Hematopoietic multipotent progenitor cell treated with erythropoietin and hydrocortisone succinate and interleukin-3 and kit ligand, for 15 days (in vitro differentiated cells): Measurements from ENCODE around the gene FBXO33.

ENCODE experiments used
- DNase-seq: peaks from one replicate; pipeline ENCODE4 v3.0.0-alpha.2; 2015; ENCODE audit warnings: low spot score

Gene FBXO33

GRCh38 chr14:39431416-39432178 lies 636 bp downstream of the FBXO33 start:
- DNase-seq = peak; percentile 38

- DNase-seq = peak; percentile 30
These were observed 1.3 kb downstream of the FBXO33 start for GRCh38 chr14:39430762-39431415.

GRCh38 chr14:39428118-39428517 lies 4.1 kb downstream of the FBXO33 start:
- DNase-seq = no peak

GRCh38 chr14:39426605-39427004 lies 5.6 kb downstream of the FBXO33 start:
- no peak for DNase-seq

- DNase-seq = no peak
These were observed 6.3 kb downstream of the FBXO33 start for GRCh38 chr14:39425947-39426346.

- no peak for DNase-seq
These were observed 8.4 kb downstream of the FBXO33 start for GRCh38 chr14:39423793-39424192.

- DNase-seq = no peak
These were observed 10.0 kb downstream of the FBXO33 start for GRCh38 chr14:39422243-39422642.

- no peak for DNase-seq
These were observed 13.0 kb downstream of the FBXO33 start for GRCh38 chr14:39419272-39419671.

GRCh38 chr14:39417014-39417413 lies 15.2 kb downstream of the FBXO33 start:
- peak; percentile 23 for DNase-seq

- DNase-seq = no peak
These were observed 16.2 kb downstream of the FBXO33 start for GRCh38 chr14:39416072-39416471.

GRCh38 chr14:39406560-39406959 lies 25.7 kb downstream of the FBXO33 start:
- DNase-seq = no peak

- DNase-seq = no peak
These were observed 33.9 kb downstream of the FBXO33 start for GRCh38 chr14:39398382-39398781.

GRCh38 chr14:39396448-39396847 lies 35.8 kb downstream of the FBXO33 start:
- DNase-seq = no peak

- no peak for DNase-seq
These were observed 36.5 kb downstream of the FBXO33 start for GRCh38 chr14:39395555-39396254.

- no peak for DNase-seq
These were observed 38.9 kb downstream of the FBXO33 start for GRCh38 chr14:39393289-39393688.

- no peak for DNase-seq
These were observed 48.1 kb downstream of the FBXO33 start for GRCh38 chr14:39384177-39384576.

- DNase-seq = no peak
These were observed 48.5 kb downstream of the FBXO33 start for GRCh38 chr14:39383741-39384140.

- DNase-seq = no peak
These were observed 49.1 kb downstream of the FBXO33 start for GRCh38 chr14:39383026-39383660.

- DNase-seq = no peak
These were observed 49.8 kb downstream of the FBXO33 start for GRCh38 chr14:39382463-39382862.

- DNase-seq = no peak
These were observed 50.9 kb downstream of the FBXO33 start for GRCh38 chr14:39381366-39381765.

GRCh38 chr14:39376667-39377403 lies 55.4 kb downstream of the FBXO33 start:
- no peak for DNase-seq

- no peak for DNase-seq
These were observed 57.4 kb downstream of the FBXO33 start for GRCh38 chr14:39374851-39375250.
